SK-N-SH (cell line): ENCODE data around the gene DCHS1. TPM values are rescaled to one million over a fixed set of nuclear protein-coding genes. Genes with fewer than 3 reads are reported as not detected.

Experiments used
- CTCF ChIA-PET: fragments of 300-600, 350-600 bp; formaldehyde crosslinking; extraction: SDS; loops from one replicate; lab custom pipeline; 2021; lab: Yijun Ruan, JAX
- POLR2A ChIA-PET: fragments of 350-600 bp; sonication (Branson Sonifier 250); formaldehyde crosslinking; extraction: SDS; loops from one replicate; lab custom pipeline; 2020; ENCODE audit warnings: antibody characterized with exemption, inconsistent platforms; lab: Yijun Ruan, JAX
- DNase-seq: peaks from one replicate; pipeline ENCODE4 v3.0.0; 2012
- H2AFZ ChIP-seq: fragments of 200-600 bp; sonication (generic); 2 replicates; pipeline ENCODE4 v1.8.1; 2016; ENCODE audit warnings: antibody characterized with exemption, mild to moderate bottlenecking, low read depth
- H3F3A ChIP-seq: fragments of 200-600 bp; sonication (generic); replicated peaks from 2 replicates; pipeline ENCODE3; 2016; ENCODE audit warnings: antibody characterized with exemption, mild to moderate bottlenecking; ENCODE audit not compliant: insufficient read depth
- H3K27ac ChIP-seq, 2 experiments: fragments of 200-500 bp in 1 of 2; fragments of 200-600 bp in 1 of 2; sonication (Bioruptor generic) in 1 of 2; sonication (generic), shearing (Covaris generic) in 1 of 2; 2 replicates each; pipeline versions ENCODE4 v1.5.1 to v1.6.1; 2014 to 2016; ENCODE audit warnings: low read depth in 2 of 2, inconsistent platforms in 1 of 2, low read length in 1 of 2, mild to moderate bottlenecking in 1 of 2, mixed read lengths in 1 of 2
- H3K27me3 ChIP-seq: fragments of 200-600 bp; sonication (generic), shearing (Covaris generic); 2 replicates; pipeline ENCODE4 v1.6.1; 2016; ENCODE audit warnings: mixed run types; ENCODE audit not compliant: insufficient read depth
- H3K36me3 ChIP-seq, 2 experiments: fragments of 200-500 bp in 1 of 2; fragments of 200-600 bp in 1 of 2; sonication (Bioruptor generic) in 1 of 2; sonication (generic) in 1 of 2; replicated peaks in 1 of 2; 2 replicates each; pipeline versions ENCODE3 to v1.5.1; 2014 to 2016; ENCODE audit warnings: low read length in 1 of 2, mild to moderate bottlenecking in 1 of 2; ENCODE audit not compliant: insufficient read depth in 2 of 2, control insufficient read depth in 1 of 2
- H3K4me1 ChIP-seq, 2 experiments: fragments of 200-500 bp in 1 of 2; fragments of 200-600 bp in 1 of 2; sonication (Bioruptor generic) in 1 of 2; sonication (generic), shearing (Covaris generic) in 1 of 2; 2 replicates each; pipeline versions ENCODE4 v1.5.1 to v1.6.1; 2014 to 2016; ENCODE audit warnings: low read depth in 1 of 2, low read length in 1 of 2, mixed run types in 1 of 2; ENCODE audit not compliant: insufficient read depth in 2 of 2, control insufficient read depth in 1 of 2
- H3K4me2 ChIP-seq: fragments of 200-600 bp; sonication (generic), shearing (Covaris generic); 2 replicates; pipeline ENCODE4 v1.6.1; 2017; ENCODE audit warnings: mixed run types
- H3K4me3 ChIP-seq, 2 experiments: fragments of 200-500 bp in 1 of 2; fragments of 200-600 bp in 1 of 2; sonication (Bioruptor generic) in 1 of 2; sonication (generic), shearing (Covaris generic) in 1 of 2; 2 replicates each; pipeline versions ENCODE4 v1.5.1 to v1.8.1; 2014 to 2016; ENCODE audit warnings: low read depth in 2 of 2, inconsistent platforms in 1 of 2, low read length in 1 of 2, mild to moderate bottlenecking in 1 of 2, mixed read lengths in 1 of 2, moderate library complexity in 1 of 2
- H3K79me2 ChIP-seq: fragments of 200-600 bp; sonication (generic); 2 replicates; pipeline ENCODE4 v1.8.1; 2017; ENCODE audit warnings: mild to moderate bottlenecking; ENCODE audit not compliant: insufficient read depth
- H3K9ac ChIP-seq: fragments of 200-600 bp; sonication (generic); 2 replicates; pipeline ENCODE4 v1.6.1; 2017; ENCODE audit warnings: mixed run types
- H3K9me2 ChIP-seq: fragments of 200-600 bp; sonication (generic); 2 replicates; pipeline ENCODE4 v1.6.1; 2017; ENCODE audit warnings: mixed run types
- H3K9me3 ChIP-seq: fragments of 200-600 bp; sonication (generic); 2 replicates; pipeline ENCODE4 v1.6.1; 2017; ENCODE audit warnings: mixed run types, mild to moderate bottlenecking, moderate library complexity
- H4K20me1 ChIP-seq: fragments of 200-600 bp; sonication (generic); 2 replicates; pipeline ENCODE4 v1.6.1; 2017; ENCODE audit warnings: mild to moderate bottlenecking, mixed run types; ENCODE audit not compliant: insufficient read depth
- CHD2 ChIP-seq: fragments of 150-350 bp; IDR thresholded peaks from 2 replicates; pipeline ENCODE4 v1.6.1; 2018; ENCODE audit warnings: low read length; ENCODE audit not compliant: partially characterized antibody
- FOSL2 ChIP-seq: IDR thresholded peaks from 2 replicates; pipeline ENCODE4 v1.4.0; 2012; ENCODE audit warnings: low read depth, mild to moderate bottlenecking, moderate library complexity, borderline replicate concordance
- FOXM1 ChIP-seq: IDR thresholded peaks from 2 replicates; pipeline ENCODE4 v1.4.0; 2012; ENCODE audit warnings: low read depth, mild to moderate bottlenecking
- GABPA ChIP-seq: IDR thresholded peaks from 2 replicates; pipeline ENCODE4 v1.4.0; 2012; ENCODE audit warnings: low read depth, mild to moderate bottlenecking
- GATA2 ChIP-seq: sonication (generic); formaldehyde crosslinking; IDR thresholded peaks from 2 replicates; pipeline ENCODE4 v1.5.0; 2020; ENCODE audit warnings: mild to moderate bottlenecking, missing genetic modification reagents
- JUND ChIP-seq: IDR thresholded peaks from 2 replicates; pipeline ENCODE4 v1.4.0; 2012
- POLR2AphosphoS5 ChIP-seq: IDR thresholded peaks from 2 replicates; pipeline ENCODE4 v1.6.1; 2012; ENCODE audit warnings: low read depth, low read length
- RCOR1 ChIP-seq: fragments of 150-350 bp; IDR thresholded peaks from 2 replicates; pipeline ENCODE4 v1.6.1; 2017; ENCODE audit warnings: antibody characterized with exemption, low read length
- RFX5 ChIP-seq: IDR thresholded peaks from 2 replicates; pipeline ENCODE4 v1.6.1; 2012; ENCODE audit warnings: mild to moderate bottlenecking, improper control_type of control experiment, low read length
- RXRA ChIP-seq: IDR thresholded peaks from 2 replicates; pipeline ENCODE4 v1.4.0; 2012; ENCODE audit warnings: low read depth, mild to moderate bottlenecking, borderline replicate concordance
- SMC3 ChIP-seq: IDR thresholded peaks from 2 replicates; pipeline ENCODE4 v1.6.1; 2012; ENCODE audit warnings: low read depth, low read length, improper control_type of control experiment
- TAF1 ChIP-seq: IDR thresholded peaks from 2 replicates; pipeline ENCODE4 v1.6.1; 2012; ENCODE audit warnings: low read depth, mild to moderate bottlenecking, low read length, moderate library complexity, borderline replicate concordance
- WGBS: methylation state at CpG from one replicate; pipeline ENCODE4 v1.1.6; 2017; ENCODE audit warnings: low lambda C conversion rate; 5-methylcytosine and 5-hydroxymethylcytosine counted together
- polyA plus RNA-seq, 3 experiments: library from polyadenylated mRNA; depleted of rRNA; stranded (reverse); fragments of >200 nt; gene quantifications; 2 replicates each; pipeline ENCODE4 v1.2.3, GENCODE V29; 2012
- TF ChIP-seq, protein P1 (sequence below): IDR thresholded peaks from 2 replicates; pipeline ENCODE4 v1.4.0; 2012; ENCODE audit warnings: low read depth
- TF ChIP-seq, protein P2 (sequence below): IDR thresholded peaks from 2 replicates; pipeline ENCODE4 v1.6.1; 2012; ENCODE audit warnings: mild to moderate bottlenecking, low read depth, low read length, moderate library complexity
- TF ChIP-seq, protein P3 (sequence below): IDR thresholded peaks from 2 replicates; pipeline ENCODE4 v1.4.0; 2012; ENCODE audit warnings: low read depth, borderline replicate concordance
- TF ChIP-seq, protein P4 (sequence below): fragments of 150-350 bp; IDR thresholded peaks from 2 replicates; pipeline ENCODE4 v1.6.1; 2017; ENCODE audit warnings: antibody characterized with exemption, low read length, low read depth, borderline replicate concordance
- TF ChIP-seq, protein P5 (sequence below): fragments of 150-350 bp; IDR thresholded peaks from 2 replicates; pipeline ENCODE4 v1.6.1; 2016; ENCODE audit warnings: mild to moderate bottlenecking, low read depth, low read length

The DCHS1 gene
- polyA plus RNA-seq, 1 of the 3 experiments (the other 2 are of a cell fraction): 5.7 TPM

DNA sequence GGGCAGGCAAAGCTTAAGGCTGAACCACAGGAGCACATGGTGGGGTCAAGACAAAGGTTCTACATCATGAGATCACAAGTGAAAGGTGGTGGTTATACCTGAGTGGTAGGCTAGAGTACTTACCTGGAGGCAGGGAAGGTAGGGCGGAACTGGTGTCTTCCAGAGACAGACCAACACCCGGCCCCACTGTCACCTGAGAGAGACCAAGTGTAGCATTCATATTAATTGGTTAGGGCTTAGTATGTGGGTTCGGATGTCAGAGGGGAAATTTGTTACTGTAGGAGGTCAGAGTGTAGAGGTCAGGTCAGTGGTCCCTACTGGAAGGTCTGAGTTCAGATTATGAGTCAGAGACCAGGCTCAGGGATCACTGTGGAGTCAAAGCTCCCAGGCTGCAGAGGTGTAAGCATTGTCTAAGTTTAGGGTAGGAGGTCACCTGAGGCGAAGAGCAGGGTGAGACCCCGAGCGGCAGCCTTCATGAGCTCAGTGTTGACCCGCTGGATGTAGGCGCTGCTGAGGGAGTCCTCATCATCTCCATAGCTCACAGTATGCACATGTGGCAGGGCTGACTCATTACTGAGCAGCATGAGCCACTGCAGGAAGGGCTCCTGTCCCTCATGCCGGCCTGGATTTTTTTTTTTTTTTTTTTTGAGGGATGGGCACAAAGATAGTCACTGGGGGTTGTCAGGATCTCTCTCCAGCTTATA is 39.6 kb downstream of the DCHS1 start:
- H3K4me1 ChIP-seq: peaks cover 7 to 22% of the 10 kb centered on the region in 2 experiments; a peak in 3 of 4 replicates
- CTCF ChIA-PET: interaction anchor here (0.7 kb wide), 1 partner anchor 85 kb away, joined by 3 read pairs; no protein-coding TSS in a partner anchor
- H3K9me3 ChIP-seq: no peaks in the 10 kb centered on the region
- H3K79me2 ChIP-seq: peaks cover 22% of the 10 kb centered on the region
- no peak overlapping the region for H2AFZ ChIP-seq
- H3F3A ChIP-seq: peaks cover 26% of the 10 kb centered on the region
- H3K9me2 ChIP-seq: no peaks in the 10 kb centered on the region
- H3K36me3 ChIP-seq: peaks cover 2 to 26% of the 10 kb centered on the region in 2 experiments
- H3K9ac ChIP-seq: no peak overlapping the region
- H3K27me3 ChIP-seq: no peaks in the 10 kb centered on the region
- no peak overlapping the region for H3K4me2 ChIP-seq
- DNase-seq: no peak
- H3K27ac ChIP-seq: no peak overlapping the region
- POLR2A ChIA-PET: no interaction called here
- no peak overlapping the region for H3K4me3 ChIP-seq
- TF ChIP-seq SMC3: no peak
- TF ChIP-seq, protein P1, sequence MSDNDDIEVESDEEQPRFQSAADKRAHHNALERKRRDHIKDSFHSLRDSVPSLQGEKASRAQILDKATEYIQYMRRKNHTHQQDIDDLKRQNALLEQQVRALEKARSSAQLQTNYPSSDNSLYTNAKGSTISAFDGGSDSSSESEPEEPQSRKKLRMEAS: 0 out of 2 replicates have a peak, but pooled peaks have one; percentile 15
- TF ChIP-seq CHD2: no peak
- TF ChIP-seq FOSL2: no peak
- no peak for TF ChIP-seq JUND
- no peak for TF ChIP-seq GATA2 (CRISPR knock-in tag)
- no peak for TF ChIP-seq TAF1
- WGBS: 81% methylated on average over 7 of the region's 9 CpGs
- no peaks in the 10 kb centered on the region for H4K20me1 ChIP-seq

DNA sequence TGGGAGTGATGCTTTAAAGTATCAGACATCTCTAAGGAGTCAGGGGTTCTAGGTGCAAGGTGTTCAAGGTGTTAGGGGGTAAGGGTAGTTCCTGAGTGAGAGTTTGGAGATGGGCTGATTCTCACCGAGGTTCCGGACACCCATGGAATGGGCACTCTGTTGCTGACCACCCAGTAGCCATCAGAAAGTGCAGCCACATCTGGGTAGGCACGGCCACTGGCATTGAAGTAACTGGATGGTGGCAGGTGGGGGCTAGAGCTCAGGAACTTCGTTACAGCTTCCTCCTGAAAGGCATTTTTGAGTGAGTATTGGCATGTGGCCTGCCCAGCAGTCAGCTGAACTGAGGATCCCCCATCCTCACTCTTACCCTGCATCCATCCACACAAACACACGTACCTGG is 40.6 kb downstream of the DCHS1 start:
- POLR2A ChIA-PET: no interaction called here
- Histone ChIP-seq H3K36me3 (peaks cover 5 to 36% of the 10 kb centered on the region in 2 experiments), H3K79me2 (peaks cover 32% of the 10 kb centered on the region), H3K27me3 (no peaks in the 10 kb centered on the region), H3K9me3 (no peaks in the 10 kb centered on the region), H3K4me2 (no peak overlapping the region), H3K27ac (no peak overlapping the region), H3K9ac (no peak overlapping the region), H2AFZ (no peak overlapping the region), H3K9me2 (no peaks in the 10 kb centered on the region), H3F3A (peaks cover 28% of the 10 kb centered on the region), H4K20me1 (no peaks in the 10 kb centered on the region), H3K4me3 (no peak overlapping the region), H3K4me1 (peaks cover 7 to 32% of the 10 kb centered on the region in 2 experiments; a peak in 3 of 4 replicates)
- DNase-seq: no peak
- CTCF ChIA-PET: no interaction called here
- WGBS: 100% methylated on average over 3 of the region's 5 CpGs
- TF ChIP-seq RFX5 (no peak), JUND (no peak), POLR2AphosphoS5 (no peak), RCOR1 (no peak), RXRA (no peak), GABPA (no peak), CHD2 (no peak), FOXM1 (no peak)
- TF ChIP-seq, protein P2, sequence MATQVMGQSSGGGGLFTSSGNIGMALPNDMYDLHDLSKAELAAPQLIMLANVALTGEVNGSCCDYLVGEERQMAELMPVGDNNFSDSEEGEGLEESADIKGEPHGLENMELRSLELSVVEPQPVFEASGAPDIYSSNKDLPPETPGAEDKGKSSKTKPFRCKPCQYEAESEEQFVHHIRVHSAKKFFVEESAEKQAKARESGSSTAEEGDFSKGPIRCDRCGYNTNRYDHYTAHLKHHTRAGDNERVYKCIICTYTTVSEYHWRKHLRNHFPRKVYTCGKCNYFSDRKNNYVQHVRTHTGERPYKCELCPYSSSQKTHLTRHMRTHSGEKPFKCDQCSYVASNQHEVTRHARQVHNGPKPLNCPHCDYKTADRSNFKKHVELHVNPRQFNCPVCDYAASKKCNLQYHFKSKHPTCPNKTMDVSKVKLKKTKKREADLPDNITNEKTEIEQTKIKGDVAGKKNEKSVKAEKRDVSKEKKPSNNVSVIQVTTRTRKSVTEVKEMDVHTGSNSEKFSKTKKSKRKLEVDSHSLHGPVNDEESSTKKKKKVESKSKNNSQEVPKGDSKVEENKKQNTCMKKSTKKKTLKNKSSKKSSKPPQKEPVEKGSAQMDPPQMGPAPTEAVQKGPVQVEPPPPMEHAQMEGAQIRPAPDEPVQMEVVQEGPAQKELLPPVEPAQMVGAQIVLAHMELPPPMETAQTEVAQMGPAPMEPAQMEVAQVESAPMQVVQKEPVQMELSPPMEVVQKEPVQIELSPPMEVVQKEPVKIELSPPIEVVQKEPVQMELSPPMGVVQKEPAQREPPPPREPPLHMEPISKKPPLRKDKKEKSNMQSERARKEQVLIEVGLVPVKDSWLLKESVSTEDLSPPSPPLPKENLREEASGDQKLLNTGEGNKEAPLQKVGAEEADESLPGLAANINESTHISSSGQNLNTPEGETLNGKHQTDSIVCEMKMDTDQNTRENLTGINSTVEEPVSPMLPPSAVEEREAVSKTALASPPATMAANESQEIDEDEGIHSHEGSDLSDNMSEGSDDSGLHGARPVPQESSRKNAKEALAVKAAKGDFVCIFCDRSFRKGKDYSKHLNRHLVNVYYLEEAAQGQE: no peak
- TF ChIP-seq, protein P3, sequence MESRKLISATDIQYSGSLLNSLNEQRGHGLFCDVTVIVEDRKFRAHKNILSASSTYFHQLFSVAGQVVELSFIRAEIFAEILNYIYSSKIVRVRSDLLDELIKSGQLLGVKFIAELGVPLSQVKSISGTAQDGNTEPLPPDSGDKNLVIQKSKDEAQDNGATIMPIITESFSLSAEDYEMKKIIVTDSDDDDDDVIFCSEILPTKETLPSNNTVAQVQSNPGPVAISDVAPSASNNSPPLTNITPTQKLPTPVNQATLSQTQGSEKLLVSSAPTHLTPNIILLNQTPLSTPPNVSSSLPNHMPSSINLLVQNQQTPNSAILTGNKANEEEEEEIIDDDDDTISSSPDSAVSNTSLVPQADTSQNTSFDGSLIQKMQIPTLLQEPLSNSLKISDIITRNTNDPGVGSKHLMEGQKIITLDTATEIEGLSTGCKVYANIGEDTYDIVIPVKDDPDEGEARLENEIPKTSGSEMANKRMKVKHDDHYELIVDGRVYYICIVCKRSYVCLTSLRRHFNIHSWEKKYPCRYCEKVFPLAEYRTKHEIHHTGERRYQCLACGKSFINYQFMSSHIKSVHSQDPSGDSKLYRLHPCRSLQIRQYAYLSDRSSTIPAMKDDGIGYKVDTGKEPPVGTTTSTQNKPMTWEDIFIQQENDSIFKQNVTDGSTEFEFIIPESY: no peak
- TF ChIP-seq, protein P4, sequence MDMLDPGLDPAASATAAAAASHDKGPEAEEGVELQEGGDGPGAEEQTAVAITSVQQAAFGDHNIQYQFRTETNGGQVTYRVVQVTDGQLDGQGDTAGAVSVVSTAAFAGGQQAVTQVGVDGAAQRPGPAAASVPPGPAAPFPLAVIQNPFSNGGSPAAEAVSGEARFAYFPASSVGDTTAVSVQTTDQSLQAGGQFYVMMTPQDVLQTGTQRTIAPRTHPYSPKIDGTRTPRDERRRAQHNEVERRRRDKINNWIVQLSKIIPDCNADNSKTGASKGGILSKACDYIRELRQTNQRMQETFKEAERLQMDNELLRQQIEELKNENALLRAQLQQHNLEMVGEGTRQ: no peak
- TF ChIP-seq, protein P5, sequence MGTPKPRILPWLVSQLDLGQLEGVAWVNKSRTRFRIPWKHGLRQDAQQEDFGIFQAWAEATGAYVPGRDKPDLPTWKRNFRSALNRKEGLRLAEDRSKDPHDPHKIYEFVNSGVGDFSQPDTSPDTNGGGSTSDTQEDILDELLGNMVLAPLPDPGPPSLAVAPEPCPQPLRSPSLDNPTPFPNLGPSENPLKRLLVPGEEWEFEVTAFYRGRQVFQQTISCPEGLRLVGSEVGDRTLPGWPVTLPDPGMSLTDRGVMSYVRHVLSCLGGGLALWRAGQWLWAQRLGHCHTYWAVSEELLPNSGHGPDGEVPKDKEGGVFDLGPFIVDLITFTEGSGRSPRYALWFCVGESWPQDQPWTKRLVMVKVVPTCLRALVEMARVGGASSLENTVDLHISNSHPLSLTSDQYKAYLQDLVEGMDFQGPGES: no peak
